Tibial nerve (tissue), 3 donors: ENCODE data around the gene DIP2B.

ENCODE experiments used
- POLR2A ChIP-seq, 2 donors: fragments of 450-650 bp; IDR thresholded peaks; one replicate each; pipeline ENCODE4 v1.6.1; 2017; ENCODE audit warnings: antibody characterized with exemption in 2 of 2, mild to moderate bottlenecking in 2 of 2, moderate library complexity in 2 of 2
- TF ChIP-seq, protein P1 (sequence below), 5 experiments: fragments of 200-600 bp in 3 of 5; fragments of 450-650 bp in 2 of 5; sonication (generic) in 3 of 5; IDR thresholded peaks; one replicate each; pipeline ENCODE4 v1.5.1; 2016 to 2019; ENCODE audit warnings: antibody characterized with exemption in 5 of 5, mild to moderate bottlenecking in 3 of 5, moderate library complexity in 2 of 5

DNA sequence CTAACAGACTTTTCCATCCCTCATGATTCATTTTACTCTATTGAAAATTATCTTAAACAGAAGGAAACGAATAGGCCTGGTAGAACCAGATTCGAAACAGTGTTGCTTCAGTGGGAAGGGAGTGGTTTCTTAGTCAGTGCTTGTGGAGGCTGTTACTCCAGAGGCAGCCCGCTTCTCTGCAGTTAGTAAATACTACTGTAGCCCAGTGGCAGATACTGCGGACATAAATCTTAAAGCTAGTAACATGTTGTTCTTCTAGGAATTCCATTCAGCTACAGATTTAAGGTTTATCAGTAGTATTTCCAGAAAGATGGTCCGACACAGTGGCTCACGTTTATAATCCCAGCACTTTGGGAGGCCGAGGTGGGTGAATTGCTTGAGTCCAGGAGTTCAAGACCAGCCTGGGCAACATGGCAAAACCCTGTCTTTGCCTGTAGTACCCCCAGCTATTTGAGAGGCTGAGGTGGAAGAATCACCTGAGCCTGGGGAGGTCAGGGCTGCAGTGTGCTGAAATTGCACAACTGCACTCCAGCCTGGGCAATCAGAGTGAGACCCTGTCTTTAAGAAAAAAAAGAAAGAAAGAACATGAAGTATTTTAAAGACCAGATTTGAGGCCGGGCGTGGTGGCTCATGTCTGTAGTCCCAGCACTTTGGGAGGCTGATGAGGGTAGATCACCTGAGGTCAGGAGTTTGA, 45.9 kb downstream of the DIP2B start:
- no peak for TF ChIP-seq POLR2A (IDR thresholded peaks at IDR 0.05)
- TF ChIP-seq, protein P1, sequence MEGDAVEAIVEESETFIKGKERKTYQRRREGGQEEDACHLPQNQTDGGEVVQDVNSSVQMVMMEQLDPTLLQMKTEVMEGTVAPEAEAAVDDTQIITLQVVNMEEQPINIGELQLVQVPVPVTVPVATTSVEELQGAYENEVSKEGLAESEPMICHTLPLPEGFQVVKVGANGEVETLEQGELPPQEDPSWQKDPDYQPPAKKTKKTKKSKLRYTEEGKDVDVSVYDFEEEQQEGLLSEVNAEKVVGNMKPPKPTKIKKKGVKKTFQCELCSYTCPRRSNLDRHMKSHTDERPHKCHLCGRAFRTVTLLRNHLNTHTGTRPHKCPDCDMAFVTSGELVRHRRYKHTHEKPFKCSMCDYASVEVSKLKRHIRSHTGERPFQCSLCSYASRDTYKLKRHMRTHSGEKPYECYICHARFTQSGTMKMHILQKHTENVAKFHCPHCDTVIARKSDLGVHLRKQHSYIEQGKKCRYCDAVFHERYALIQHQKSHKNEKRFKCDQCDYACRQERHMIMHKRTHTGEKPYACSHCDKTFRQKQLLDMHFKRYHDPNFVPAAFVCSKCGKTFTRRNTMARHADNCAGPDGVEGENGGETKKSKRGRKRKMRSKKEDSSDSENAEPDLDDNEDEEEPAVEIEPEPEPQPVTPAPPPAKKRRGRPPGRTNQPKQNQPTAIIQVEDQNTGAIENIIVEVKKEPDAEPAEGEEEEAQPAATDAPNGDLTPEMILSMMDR (IDR thresholded peaks at IDR 0.05), result no peak
